Stimulated activated CD8-positive, alpha-beta memory T cell treated with anti-CD3 and anti-CD28 coated beads, Interleukin-4, amount 100 ng/mL, for 48 hours (primary cell): ENCODE data around the gene APOL3.
"Not testable (repeated sequence)": the region's sequence is repeated elsewhere in the genome, so short reads cannot be mapped to it uniquely, and the experiment has no call there.

Experiments
- DNase-seq: peaks from one replicate; pipeline ENCODE4 v3.0.0-alpha.2; 2020

APOL3 gene, protein sequence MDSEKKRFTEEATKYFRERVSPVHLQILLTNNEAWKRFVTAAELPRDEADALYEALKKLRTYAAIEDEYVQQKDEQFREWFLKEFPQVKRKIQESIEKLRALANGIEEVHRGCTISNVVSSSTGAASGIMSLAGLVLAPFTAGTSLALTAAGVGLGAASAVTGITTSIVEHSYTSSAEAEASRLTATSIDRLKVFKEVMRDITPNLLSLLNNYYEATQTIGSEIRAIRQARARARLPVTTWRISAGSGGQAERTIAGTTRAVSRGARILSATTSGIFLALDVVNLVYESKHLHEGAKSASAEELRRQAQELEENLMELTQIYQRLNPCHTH

DNA sequence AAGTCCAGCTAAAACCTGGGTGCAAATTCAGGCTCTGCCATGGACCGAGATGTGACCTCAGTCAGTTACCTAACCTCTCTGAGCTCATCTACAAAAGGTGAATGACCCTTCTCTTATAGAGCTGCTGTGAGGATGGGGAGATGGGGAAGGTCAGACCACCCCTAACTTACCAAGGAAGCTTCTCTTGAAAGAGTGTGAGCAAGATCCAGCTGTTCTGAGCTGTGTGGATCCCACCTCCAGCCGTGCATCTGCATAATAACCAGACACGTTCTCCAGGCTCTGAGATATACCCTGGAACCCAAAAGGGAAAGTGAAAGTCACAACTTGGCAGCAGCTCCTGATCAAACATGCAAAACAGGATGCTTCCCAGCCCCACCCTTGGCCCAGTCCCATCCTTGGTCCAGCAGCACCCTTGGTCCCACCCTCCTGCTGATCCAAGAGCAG, at the start of gene APOL3:
TSS of gene APOL3 (minus strand) at position 257 of the 444 bp plus-strand sequence. CDS start 11,700 bp downstream, outside the sequence.
- no peak for DNase-seq

DNA sequence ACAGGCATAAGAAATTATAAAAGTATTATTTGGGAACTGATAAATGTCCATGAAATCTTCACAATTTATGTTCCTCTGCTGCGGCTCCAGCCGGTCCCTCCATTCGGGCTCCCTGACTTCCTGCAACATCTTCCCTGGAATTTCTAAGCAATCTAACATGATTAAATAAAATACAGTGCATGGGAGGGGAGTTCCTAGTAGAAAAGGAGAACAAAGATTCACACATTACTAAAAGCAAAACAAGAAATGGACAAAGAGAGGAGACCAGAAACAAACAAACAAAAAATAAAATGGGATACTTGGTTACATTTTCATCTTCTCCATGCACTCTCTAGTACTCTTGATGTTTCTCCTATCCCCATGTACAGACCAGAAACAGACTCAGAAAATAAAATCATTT, 49.7 kb upstream of the APOL3 start:
- DNase-seq, result no peak

DNA sequence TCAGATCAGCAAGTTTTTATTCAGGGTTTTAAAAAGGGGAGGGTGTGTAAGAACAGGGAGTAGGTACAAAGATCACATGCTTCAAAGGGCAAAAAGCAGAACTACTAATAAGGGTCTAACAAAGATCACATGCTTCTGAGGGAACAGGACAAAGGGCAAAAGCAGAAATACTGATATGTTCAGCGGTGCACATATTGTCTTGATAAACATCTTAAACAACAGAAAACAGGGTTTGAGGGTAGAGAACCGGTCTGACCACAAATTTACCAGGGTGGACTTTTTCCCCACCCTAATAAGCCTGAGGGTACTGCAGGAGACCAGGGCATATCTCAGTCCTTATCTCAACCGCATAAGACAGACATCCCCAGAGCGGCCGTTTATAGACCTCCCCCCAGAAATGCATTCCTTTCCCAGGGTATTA, 48.9 kb upstream of the APOL3 start:
- DNase-seq, result not testable (repeated sequence)

- no peak for DNase-seq
Observed at GRCh38 chr22:36208914-36209313, 48.4 kb upstream of the APOL3 start.

DNA sequence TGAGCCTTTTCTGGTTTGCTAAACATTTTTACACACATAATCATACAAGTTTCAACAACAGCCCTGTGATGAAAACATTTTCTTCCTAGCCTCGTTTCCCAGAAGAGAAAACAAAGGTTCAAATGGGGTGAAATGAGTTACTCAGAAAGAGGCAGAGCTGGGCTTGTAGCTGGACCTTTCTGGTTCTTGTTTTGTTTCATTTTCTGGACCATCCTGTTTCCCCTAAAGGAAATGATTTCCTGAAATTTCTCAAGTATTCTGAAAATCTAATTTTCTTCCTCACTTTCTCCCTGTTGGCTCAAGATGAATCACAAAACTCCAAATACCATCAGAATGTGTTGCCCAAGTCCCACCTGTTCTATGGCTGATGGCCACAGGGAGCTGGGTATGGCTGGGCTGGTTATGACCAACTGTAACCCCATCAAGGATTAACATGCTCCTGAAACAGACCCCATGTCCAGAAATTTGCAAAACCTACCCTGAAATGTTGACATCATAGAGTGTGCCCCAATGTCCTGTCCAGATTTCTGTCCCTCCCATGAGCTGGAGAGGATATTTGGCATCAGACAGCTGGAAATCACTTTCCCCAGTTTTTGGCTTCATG, 47.7 kb upstream of the APOL3 start:
- DNase-seq, result no peak

GRCh38 chr22:36206255-36206654, 45.7 kb upstream of the APOL3 start:
- no peak for DNase-seq

- not testable (repeated sequence) for DNase-seq
Observed at GRCh38 chr22:36205573-36205972, 45.0 kb upstream of the APOL3 start.

DNA sequence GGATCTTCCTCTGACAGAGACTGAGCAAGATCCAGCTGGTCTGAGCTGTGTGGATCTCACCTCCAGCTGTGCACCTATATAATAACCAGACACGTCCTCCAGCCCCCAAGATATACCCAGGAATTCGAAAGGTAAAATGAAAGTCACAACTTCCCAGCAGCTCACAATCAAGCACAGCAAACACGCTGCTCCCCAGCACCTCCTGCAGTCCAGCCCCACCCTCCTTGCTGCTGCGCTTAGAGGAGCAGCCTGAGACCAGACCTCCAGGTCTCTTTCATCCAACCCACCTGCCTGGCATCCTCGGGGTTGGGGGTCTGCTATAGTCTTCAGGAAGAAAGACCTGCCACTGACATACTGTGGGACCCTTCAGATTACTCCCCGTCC, 44.1 kb upstream of the APOL3 start:
- no peak for DNase-seq

GRCh38 chr22:36204001-36204631, 43.6 kb upstream of the APOL3 start:
- DNase-seq, result no peak

DNA sequence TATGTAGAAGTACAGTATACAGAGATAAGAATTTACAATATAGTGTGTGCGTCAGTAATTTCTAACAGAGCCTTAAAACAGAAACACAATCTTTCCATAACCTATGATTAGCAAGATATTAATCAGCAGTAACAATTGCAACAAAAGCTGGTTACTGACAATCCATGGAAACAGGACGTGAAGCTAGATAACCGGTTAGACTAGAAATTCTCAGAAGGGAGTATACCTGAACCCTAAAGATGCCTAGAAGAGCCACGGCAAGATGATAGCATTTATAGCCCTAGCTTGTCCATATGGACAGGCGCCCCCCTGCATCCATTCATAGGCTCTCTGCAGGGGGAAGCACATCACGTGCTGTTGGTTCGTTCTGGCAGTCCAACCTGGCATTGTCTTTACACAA, 42.9 kb upstream of the APOL3 start:
- DNase-seq, result not testable (repeated sequence)

- not testable (repeated sequence) for DNase-seq
Observed at GRCh38 chr22:36202906-36203305, 42.4 kb upstream of the APOL3 start.

DNA sequence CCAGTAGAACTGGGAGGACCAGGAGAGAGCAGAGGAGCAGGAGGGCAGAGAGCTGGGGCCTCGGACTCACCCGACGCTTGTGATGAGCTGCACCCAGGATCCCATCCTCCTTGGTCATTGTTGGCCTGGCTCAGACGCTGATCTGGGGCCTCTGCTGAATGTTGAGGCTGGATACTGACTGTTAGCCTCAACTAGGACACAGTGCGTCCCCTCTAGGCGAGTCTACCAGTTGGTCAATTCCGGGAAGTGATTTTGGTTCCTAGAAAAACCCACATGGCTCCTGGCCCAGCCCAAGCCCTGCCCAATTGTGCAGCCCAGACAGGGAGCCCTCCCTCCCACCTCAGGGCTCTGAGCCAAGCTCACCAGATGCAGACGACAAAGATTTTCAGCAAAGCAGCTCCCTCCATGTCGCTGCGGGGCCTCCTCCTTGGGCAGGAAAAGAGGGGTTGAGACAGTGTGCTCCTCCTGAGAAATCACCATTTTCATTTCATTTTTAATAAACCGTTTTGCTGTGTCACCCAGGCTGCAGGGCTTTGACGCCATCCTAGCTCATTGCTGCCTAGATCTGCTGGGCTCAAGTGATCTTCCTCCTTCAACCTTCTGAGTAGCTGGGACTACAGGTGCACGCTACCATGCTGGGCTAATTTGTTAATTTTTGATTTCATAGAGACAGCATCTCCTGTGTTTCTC, 41.2 kb upstream of the APOL3 start, which contains the start of gene APOL4:
TSS of gene APOL4 (minus strand) at position 180 of the 690 bp plus-strand sequence. CDS start at position 105, 75 bp downstream.
- DNase-seq, result no peak

DNA sequence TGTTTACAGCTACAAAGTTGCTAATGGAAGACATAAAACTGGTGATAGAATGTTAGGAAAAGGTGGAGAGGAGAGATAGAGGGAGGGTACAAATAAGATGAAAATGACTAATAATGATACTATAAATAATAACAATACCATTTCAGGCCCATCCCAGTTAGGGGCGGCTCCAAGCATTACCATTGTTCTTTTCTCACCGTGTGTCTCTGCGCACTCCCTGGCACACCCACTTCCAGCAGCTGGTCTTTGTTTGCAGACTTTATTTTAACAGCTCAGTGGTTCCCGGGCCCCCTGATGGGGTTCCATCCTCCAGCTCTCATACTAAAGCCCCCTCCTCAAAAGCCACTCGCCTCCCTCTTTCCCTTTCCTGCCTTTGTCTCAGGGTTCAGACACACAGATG, 40.5 kb upstream of the APOL3 start:
- not testable (repeated sequence) for DNase-seq

GRCh38 chr22:36199001-36199551, 38.5 kb upstream of the APOL3 start:
- DNase-seq, result no peak

DNA sequence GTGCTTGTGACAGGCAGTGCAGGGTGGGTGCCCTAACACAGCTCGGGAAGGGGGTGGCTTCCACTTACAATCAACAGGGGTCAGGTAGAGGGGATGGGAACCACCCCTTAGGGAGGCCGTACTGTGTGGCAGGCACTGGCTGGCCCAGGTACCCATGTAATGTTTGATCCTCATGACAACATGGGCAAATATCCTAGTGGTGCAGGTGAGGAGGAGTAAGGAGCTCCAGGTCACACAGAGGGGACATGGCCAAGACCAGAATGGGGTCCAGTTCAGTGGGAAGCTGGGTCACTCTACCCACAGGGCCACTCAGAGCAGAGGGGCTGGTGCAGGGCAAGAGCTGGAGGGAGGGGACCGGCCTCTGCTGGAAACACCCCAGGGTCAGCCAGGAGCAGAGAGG, 38.0 kb upstream of the APOL3 start:
- no peak for DNase-seq

DNA sequence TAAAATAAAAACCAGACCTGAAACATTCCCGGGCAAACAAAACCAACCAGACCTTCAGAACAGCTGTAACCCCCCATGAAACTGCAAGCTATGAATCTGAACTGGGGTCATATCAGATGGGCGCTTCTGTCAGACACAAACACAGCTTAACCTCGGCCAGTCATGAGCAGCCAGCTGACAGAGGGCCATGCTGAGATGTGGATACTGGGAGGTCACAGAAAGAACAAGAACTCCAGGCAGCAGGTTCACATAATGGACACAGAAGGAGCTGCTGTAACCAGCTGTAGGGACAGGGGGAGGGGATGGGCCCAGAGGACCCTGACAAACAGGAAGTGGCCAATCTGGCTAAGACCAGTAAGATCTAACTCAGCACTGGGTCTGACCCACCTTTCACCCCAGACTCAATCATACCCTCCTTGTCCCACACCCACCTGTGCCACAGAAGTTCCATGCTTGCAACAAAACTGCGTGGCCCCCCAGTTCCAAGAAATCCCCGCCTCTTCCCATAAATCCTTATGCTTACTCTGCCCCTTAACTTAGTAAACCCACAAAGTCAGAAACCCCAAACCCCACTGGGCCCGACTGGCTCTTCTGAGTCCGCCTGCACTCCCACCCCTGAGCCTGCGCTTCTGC, 37.1 kb upstream of the APOL3 start:
- peak; percentile 66 for DNase-seq

GRCh38 chr22:36197065-36197440, 36.5 kb upstream of the APOL3 start:
- no peak for DNase-seq

- no peak for DNase-seq
Observed at GRCh38 chr22:36196254-36197064, 35.9 kb upstream of the APOL3 start.

GRCh38 chr22:36194971-36195370, 34.4 kb upstream of the APOL3 start:
- DNase-seq, result peak; percentile 59

DNA sequence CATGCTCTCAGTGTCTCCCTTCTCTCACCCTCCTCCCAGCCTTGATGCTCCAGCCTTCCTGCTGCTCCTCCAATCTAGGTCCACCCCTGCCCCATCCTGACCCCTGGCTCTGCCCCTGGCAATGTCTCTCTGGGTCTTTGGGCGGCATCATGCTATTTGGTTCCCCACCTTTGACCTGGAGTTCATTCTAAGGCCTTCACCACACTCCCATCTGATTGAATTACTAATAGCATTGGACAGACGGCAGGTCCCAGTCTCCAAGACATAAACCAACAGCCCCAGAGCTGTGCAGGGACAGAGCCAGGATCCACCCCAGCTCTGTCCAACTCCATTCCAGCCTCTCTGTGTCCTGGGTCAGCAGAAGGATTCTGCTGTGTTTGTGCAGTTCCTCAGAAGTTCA, 33.8 kb upstream of the APOL3 start:
- DNase-seq, result no peak

- DNase-seq, result no peak
Observed at GRCh38 chr22:36193577-36193976, 33.0 kb upstream of the APOL3 start.

DNA sequence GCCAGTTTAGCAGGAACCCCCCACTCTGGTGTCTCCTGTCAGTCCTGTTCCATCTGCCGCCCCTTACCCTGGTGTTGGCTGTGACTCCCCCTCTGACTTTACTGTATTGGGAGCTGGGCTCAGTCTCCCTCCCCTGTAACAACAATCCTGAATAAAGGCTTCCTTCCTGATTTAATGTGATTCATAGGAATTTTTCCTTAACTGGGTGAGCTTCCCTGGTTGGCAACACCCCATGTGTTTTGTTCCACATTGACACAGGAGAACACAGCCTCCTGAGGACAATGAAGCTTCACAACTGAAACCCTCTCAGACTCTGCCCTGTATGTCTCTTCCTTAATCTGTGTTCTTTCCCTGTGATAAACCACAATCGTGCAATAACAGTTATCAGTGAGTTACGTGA, 32.6 kb upstream of the APOL3 start:
- DNase-seq, result no peak
